Tracheal epithelial cell (primary cell): ENCODE measurements around the gene PPP1R9A. TPM values are rescaled to one million over a fixed set of nuclear protein-coding genes. Genes with fewer than 3 reads are reported as not detected.

Experiments
- total RNA-seq: library from RNA; depleted of rRNA; stranded (reverse); fragments of >200 nt; gene quantifications from 2 replicates; pipeline ENCODE4 v1.2.1, GENCODE V29; 2014

PPP1R9A gene
- total RNA-seq = 0.85 and 6.0 TPM in 2 replicates

GRCh38 chr7:94907026-94907810, at the start of gene PPP1R9A:
TSS of gene PPP1R9A (plus strand) at chr7:94907594. CDS start at chr7:94910114, 2,520 bp downstream.

GRCh38 chr7:95324431-95324830, 417.0 kb downstream of the PPP1R9A start, which contains the start of gene PON1:
TSS of gene PON1 (minus strand) at chr7:95324532. CDS start at chr7:95324475, 57 bp downstream.

